K562 (cell line): ENCODE results near the gene SELENOI. TPM values are rescaled to one million over a fixed set of nuclear protein-coding genes. Genes with fewer than 3 reads are reported as not detected.

Experiments
- ATAC-seq: fragments of 200-7000 bp; cut with Tn5 transposase; 3 replicates; pipeline ENCODE4 v1.9.1; 2020; ENCODE audit warnings: moderate library complexity
- BruUV-seq: library from RNA; stranded (reverse); fragments of 400-500 nt; replicated peaks from 2 replicates; lab custom pipeline; 2021; lab: Mats Ljungman, UMichigan
- CTCF ChIA-PET: fragments of 300-600 bp; formaldehyde crosslinking; extraction: SDS; loops from one replicate; lab custom pipeline; 2021; ENCODE audit warnings: low intra/inter-chr PET ratio; lab: Yijun Ruan, JAX
- POLR2A ChIA-PET: fragments of 300-600, 350-650 bp; sonication (Branson Sonifier 250); formaldehyde crosslinking; extraction: SDS; loops from one replicate; lab custom pipeline; 2021; ENCODE audit warnings: antibody characterized with exemption, inconsistent platforms; lab: Yijun Ruan, JAX
- DNase-seq, 4 experiments: peaks; one replicate each; pipeline versions ENCODE4 v3.0.0 to v3.0.0-alpha.2; 2011 to 2018; ENCODE audit warnings: low spot score in 3 of 4, mixed read lengths in 3 of 4; ENCODE audit errors: extremely low read depth in 1 of 4
- FAIRE-seq: peaks from 2 replicates; lab custom pipeline; 2011; peaks lifted over from hg19 to GRCh38; lab: Jason Lieb, UNC
- H2AFZ ChIP-seq: 2 replicates; pipeline ENCODE4 v1.6.0; 2011; ENCODE audit warnings: low read depth, low read length, control low read depth, inconsistent platforms
- H3K27ac ChIP-seq: fragments of 200-600 bp; 3 replicates; pipeline ENCODE4 v1.8.0; 2011; ENCODE audit warnings: low read depth, mild to moderate bottlenecking, control low read depth, inconsistent platforms, low read length, moderate library complexity, mixed read lengths; ENCODE audit errors: extremely low read depth
- H3K27me3 ChIP-seq, 2 experiments: fragments of 300-600 bp in 1 of 2; 2 replicates in 1 of 2; 3 replicates in 1 of 2; pipeline versions ENCODE4 v1.6.0 to v1.8.0; 2011; ENCODE audit warnings: inconsistent platforms in 2 of 2, low read length in 2 of 2, mild to moderate bottlenecking in 1 of 2, mixed read lengths in 1 of 2, moderate library complexity in 1 of 2; ENCODE audit not compliant: control insufficient read depth in 2 of 2, insufficient read depth in 2 of 2
- H3K36me3 ChIP-seq: fragments of 300-600 bp; 3 replicates; pipeline ENCODE4 v1.8.0; 2011; ENCODE audit warnings: mild to moderate bottlenecking, low read length, inconsistent platforms; ENCODE audit not compliant: control insufficient read depth, insufficient read depth
- H3K4me1 ChIP-seq, 2 experiments: fragments of 200-600 bp in 1 of 2; replicated peaks in 1 of 2; 2 replicates in 1 of 2; 3 replicates in 1 of 2; pipeline versions ENCODE4 v1.5.1 to v1.8.0; 2011; ENCODE audit warnings: inconsistent platforms in 2 of 2, low read length in 2 of 2, mild to moderate bottlenecking in 1 of 2, mixed read lengths in 1 of 2, moderate library complexity in 1 of 2; ENCODE audit not compliant: control insufficient read depth in 2 of 2, insufficient read depth in 2 of 2
- H3K4me2 ChIP-seq: 2 replicates; pipeline ENCODE4 v1.6.1; 2011; ENCODE audit warnings: low read length, control low read depth, inconsistent platforms, mixed read lengths; ENCODE audit not compliant: insufficient read depth
- H3K4me3 ChIP-seq: fragments of 200-600 bp; sonication (generic), shearing (Covaris generic); 2 replicates; pipeline ENCODE4 v1.5.1; 2016; ENCODE audit warnings: control low read depth, inconsistent platforms
- H3K79me2 ChIP-seq: fragments of 200-600 bp; 3 replicates; pipeline ENCODE4 v1.8.0; 2011; ENCODE audit warnings: low read length, inconsistent platforms; ENCODE audit not compliant: control insufficient read depth, insufficient read depth
- H3K9ac ChIP-seq, 2 experiments: 2 replicates each; pipeline versions ENCODE4 v1.6.0 to v1.6.1; 2011; ENCODE audit warnings: low read depth in 2 of 2, low read length in 2 of 2, control low read depth in 1 of 2, inconsistent platforms in 1 of 2, mild to moderate bottlenecking in 1 of 2, mixed read lengths in 1 of 2; ENCODE audit not compliant: insufficient read depth in 1 of 2
- H3K9me1 ChIP-seq: one replicate; pipeline ENCODE4 v1.6.0; 2011; ENCODE audit warnings: inconsistent platforms, mild to moderate bottlenecking, low read length, moderate library complexity; ENCODE audit not compliant: control insufficient read depth, insufficient read depth
- H3K9me3 ChIP-seq: replicated peaks from 2 replicates; pipeline ENCODE4 v1.5.1; 2011; ENCODE audit warnings: low read depth, low read length, inconsistent platforms; ENCODE audit not compliant: control insufficient read depth, insufficient read depth
- H4K20me1 ChIP-seq: replicated peaks from 2 replicates; pipeline ENCODE4 v1.6.1; 2011; ENCODE audit warnings: low read length, inconsistent platforms, mixed read lengths; ENCODE audit not compliant: control insufficient read depth, insufficient read depth
- POLR2A ChIP-seq: fragments of 450-650 bp; conservative IDR thresholded peaks from 2 replicates; pipeline ENCODE4 v1.6.1; 2016
- WGBS: fragments of 100-300 bp; shearing (Covaris generic); methylation state at CpG from one replicate; pipeline ENCODE4 v1.1.6; 2016; ENCODE audit warnings: low coverage, mixed read lengths; ENCODE audit not compliant: insufficient coverage; ENCODE audit errors: missing lambda C conversion rate; 5-methylcytosine and 5-hydroxymethylcytosine counted together
- in situ Hi-C: fragments of 300-500 bp; cut with MboI; formaldehyde crosslinking; loops from 4 replicates; pipeline ENCODE4 v1.15.0; 2018; ENCODE audit warnings: inconsistent platforms, mixed read lengths
- intact Hi-C: fragments of 100-400 bp; cut with micrococcal nuclease; formaldehyde crosslinking; loops from 2 replicates; pipeline ENCODE4 v1.14.2; 2022
- polyA plus RNA-seq, 8 experiments: library from polyadenylated mRNA; depleted of rRNA in 4 of 8; stranded (reverse) in 5 of 8; unstranded in 3 of 8; fragments of >200 nt; fragmentation: Nextera tagmentation in 2 of 8; fragmentation: Illumina TruSeq in 1 of 8; extraction: Ambion mirVana in 2 of 8; extraction: Trizol in 1 of 8; gene quantifications; 2 replicates each; pipeline versions ENCODE4 v1.2.1 to v1.2.3, GENCODE V29; 2011 to 2014; ENCODE audit warnings: inconsistent platforms in 1 of 8, missing spikeins in 1 of 8
- total RNA-seq, 7 experiments: library from RNA; depleted of rRNA in 6 of 7; stranded (reverse); fragments of >200 nt in 6 of 7; fragmentation: Illumina TruSeq in 2 of 7; extraction: Trizol in 2 of 7; gene quantifications; 2 replicates each; pipeline versions ENCODE4 v1.2.1 to v1.2.3, GENCODE V29; 2011 to 2021; ENCODE audit warnings: low replicate concordance in 1 of 7
- TF ChIP-seq, protein P1 (sequence below): fragments of 200-800 bp; sonication (Bioruptor generic); IDR thresholded peaks from 2 replicates; pipeline ENCODE4 v1.6.1; 2016; ENCODE audit warnings: missing genetic modification characterization, missing compliant biosample characterization
- TF ChIP-seq, protein P2 (sequence below), 2 experiments: fragments of 450-650 bp in 1 of 2; sonication (generic) in 1 of 2; formaldehyde crosslinking in 1 of 2; IDR thresholded peaks; 2 replicates each; pipeline versions ENCODE4 v1.7.1 to v1.9.0; 2016 to 2022; ENCODE audit warnings: inconsistent platforms in 1 of 2, mild to moderate bottlenecking in 1 of 2, missing genetic modification reagents in 1 of 2

SELENOI gene
- total and polyA plus RNA-seq, 9 of the 15 experiments (the other 6 are each of a cell fraction or from before 2014, with no cell fraction given): 9.6 to 46.9 (median 24.4) TPM

DNA sequence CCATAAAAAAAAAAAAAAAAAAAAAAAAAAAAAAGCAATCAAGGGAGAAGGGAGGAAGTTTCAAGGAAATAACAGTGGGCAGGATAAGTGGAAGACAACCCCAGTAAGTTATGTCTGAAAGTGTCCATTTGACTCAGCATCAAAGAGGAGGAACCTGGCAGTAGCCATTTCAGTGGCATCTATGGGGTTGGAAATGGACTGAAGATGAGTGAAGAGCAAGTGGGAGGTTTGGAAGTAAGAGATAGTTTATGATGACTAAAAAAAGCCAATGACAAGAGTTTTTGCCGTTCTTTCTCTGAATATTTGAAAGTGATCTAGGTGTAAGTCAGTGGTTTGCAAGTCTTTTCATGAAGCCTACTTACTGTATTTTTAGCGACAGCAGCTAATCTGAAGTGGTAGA, 9.2 kb upstream of the SELENOI start:
- in situ Hi-C loops (no loop called here), intact Hi-C loops (no loop called here)
- H3K9me3 ChIP-seq: no peaks in the 10 kb centered on the region
- no peaks in the 10 kb centered on the region for H3K9me1 ChIP-seq
- DNase-seq (no peak), ATAC-seq (no peak), FAIRE-seq (no peak)
- POLR2A ChIA-PET: interaction anchor here (2.7 kb wide), 1 partner anchor 8 kb away, joined by 11 read pairs; the partner anchor contains the start of gene SELENOI
- H3K27me3 ChIP-seq: no peaks in the 10 kb centered on the region
- no peaks in the 10 kb centered on the region for H4K20me1 ChIP-seq
- H3K4me3 ChIP-seq: no peak overlapping the region
- peak overlapping the region; percentile 54 for H2AFZ ChIP-seq
- TF ChIP-seq, protein P1, sequence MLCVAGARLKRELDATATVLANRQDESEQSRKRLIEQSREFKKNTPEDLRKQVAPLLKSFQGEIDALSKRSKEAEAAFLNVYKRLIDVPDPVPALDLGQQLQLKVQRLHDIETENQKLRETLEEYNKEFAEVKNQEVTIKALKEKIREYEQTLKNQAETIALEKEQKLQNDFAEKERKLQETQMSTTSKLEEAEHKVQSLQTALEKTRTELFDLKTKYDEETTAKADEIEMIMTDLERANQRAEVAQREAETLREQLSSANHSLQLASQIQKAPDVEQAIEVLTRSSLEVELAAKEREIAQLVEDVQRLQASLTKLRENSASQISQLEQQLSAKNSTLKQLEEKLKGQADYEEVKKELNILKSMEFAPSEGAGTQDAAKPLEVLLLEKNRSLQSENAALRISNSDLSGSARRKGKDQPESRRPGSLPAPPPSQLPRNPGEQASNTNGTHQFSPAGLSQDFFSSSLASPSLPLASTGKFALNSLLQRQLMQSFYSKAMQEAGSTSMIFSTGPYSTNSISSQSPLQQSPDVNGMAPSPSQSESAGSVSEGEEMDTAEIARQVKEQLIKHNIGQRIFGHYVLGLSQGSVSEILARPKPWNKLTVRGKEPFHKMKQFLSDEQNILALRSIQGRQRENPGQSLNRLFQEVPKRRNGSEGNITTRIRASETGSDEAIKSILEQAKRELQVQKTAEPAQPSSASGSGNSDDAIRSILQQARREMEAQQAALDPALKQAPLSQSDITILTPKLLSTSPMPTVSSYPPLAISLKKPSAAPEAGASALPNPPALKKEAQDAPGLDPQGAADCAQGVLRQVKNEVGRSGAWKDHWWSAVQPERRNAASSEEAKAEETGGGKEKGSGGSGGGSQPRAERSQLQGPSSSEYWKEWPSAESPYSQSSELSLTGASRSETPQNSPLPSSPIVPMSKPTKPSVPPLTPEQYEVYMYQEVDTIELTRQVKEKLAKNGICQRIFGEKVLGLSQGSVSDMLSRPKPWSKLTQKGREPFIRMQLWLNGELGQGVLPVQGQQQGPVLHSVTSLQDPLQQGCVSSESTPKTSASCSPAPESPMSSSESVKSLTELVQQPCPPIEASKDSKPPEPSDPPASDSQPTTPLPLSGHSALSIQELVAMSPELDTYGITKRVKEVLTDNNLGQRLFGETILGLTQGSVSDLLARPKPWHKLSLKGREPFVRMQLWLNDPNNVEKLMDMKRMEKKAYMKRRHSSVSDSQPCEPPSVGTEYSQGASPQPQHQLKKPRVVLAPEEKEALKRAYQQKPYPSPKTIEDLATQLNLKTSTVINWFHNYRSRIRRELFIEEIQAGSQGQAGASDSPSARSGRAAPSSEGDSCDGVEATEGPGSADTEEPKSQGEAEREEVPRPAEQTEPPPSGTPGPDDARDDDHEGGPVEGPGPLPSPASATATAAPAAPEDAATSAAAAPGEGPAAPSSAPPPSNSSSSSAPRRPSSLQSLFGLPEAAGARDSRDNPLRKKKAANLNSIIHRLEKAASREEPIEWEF (CRISPR knock-in tag): no peak
- peak; percentile 37; the same call in 1 of the 2 replicates for TF ChIP-seq POLR2A
- TF ChIP-seq, protein P2, sequence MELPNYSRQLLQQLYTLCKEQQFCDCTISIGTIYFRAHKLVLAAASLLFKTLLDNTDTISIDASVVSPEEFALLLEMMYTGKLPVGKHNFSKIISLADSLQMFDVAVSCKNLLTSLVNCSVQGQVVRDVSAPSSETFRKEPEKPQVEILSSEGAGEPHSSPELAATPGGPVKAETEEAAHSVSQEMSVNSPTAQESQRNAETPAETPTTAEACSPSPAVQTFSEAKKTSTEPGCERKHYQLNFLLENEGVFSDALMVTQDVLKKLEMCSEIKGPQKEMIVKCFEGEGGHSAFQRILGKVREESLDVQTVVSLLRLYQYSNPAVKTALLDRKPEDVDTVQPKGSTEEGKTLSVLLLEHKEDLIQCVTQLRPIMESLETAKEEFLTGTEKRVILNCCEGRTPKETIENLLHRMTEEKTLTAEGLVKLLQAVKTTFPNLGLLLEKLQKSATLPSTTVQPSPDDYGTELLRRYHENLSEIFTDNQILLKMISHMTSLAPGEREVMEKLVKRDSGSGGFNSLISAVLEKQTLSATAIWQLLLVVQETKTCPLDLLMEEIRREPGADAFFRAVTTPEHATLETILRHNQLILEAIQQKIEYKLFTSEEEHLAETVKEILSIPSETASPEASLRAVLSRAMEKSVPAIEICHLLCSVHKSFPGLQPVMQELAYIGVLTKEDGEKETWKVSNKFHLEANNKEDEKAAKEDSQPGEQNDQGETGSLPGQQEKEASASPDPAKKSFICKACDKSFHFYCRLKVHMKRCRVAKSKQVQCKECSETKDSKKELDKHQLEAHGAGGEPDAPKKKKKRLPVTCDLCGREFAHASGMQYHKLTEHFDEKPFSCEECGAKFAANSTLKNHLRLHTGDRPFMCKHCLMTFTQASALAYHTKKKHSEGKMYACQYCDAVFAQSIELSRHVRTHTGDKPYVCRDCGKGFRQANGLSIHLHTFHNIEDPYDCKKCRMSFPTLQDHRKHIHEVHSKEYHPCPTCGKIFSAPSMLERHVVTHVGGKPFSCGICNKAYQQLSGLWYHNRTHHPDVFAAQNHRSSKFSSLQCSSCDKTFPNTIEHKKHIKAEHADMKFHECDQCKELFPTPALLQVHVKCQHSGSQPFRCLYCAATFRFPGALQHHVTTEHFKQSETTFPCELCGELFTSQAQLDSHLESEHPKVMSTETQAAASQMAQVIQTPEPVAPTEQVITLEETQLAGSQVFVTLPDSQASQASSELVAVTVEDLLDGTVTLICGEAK (IDR thresholded peaks at IDR 0.05): 0 out of 2 replicates have a peak, but pooled peaks have one; percentile 1
- TF ChIP-seq, protein P2 (CRISPR knock-in tag; IDR thresholded peaks at IDR 0.05): no peak
- no peak overlapping the region for H3K4me2 ChIP-seq
- CTCF ChIA-PET: no interaction called here
- no peak overlapping the region for H3K9ac ChIP-seq
- no peaks in the 10 kb centered on the region for H3K36me3 ChIP-seq
- H3K79me2 ChIP-seq: no peaks in the 10 kb centered on the region
- no TSS peak for BruUV-seq
- peaks cover 2 to 18% of the 10 kb centered on the region in 2 experiments; a peak in 4 of 5 replicates for H3K4me1 ChIP-seq
- H3K27ac ChIP-seq: no peak overlapping the region
- 30% methylated on average over 2 of the region's 2 CpGs for WGBS
